Uterus (tissue), 2 donors: ENCODE results near the gene STAB1.

Experiments used
- CTCF ChIP-seq, 4 experiments: fragments of 200-600 bp in 2 of 4; fragments of 450-650 bp in 2 of 4; sonication (generic) in 2 of 4; IDR thresholded peaks; one replicate each; pipeline ENCODE4 v1.5.1; 2016 to 2019; ENCODE audit warnings: antibody characterized with exemption in 4 of 4, mild to moderate bottlenecking in 2 of 4, moderate library complexity in 1 of 4
- POLR2A ChIP-seq, 2 donors: fragments of 450-650 bp; IDR thresholded peaks; one replicate each; pipeline ENCODE4 v1.6.1; 2016; ENCODE audit warnings: antibody characterized with exemption in 2 of 2, mild to moderate bottlenecking in 1 of 2, moderate library complexity in 1 of 2

- no peak for TF ChIP-seq CTCF (IDR thresholded peaks at IDR 0.05)
- no peak for TF ChIP-seq POLR2A (IDR thresholded peaks at IDR 0.05)
Measured at GRCh38 chr3:52511509-52511908, 16.4 kb downstream of the STAB1 start.
